Endothelial cell of umbilical vein (primary cell): ENCODE measurements around the gene GRIK3. TPM values are rescaled to one million over a fixed set of nuclear protein-coding genes. Genes with fewer than 3 reads are reported as not detected.

Source experiments
- BruUV-seq: library from RNA; stranded (reverse); fragments of 400-500 nt; replicated peaks from 2 replicates; lab custom pipeline; 2021; lab: Mats Ljungman, UMichigan
- CTCF ChIA-PET: fragments of 300-600, 350-600 bp; sonication (Branson Sonifier 250); formaldehyde crosslinking; loops from one replicate; lab custom pipeline; 2021; ENCODE audit warnings: antibody characterized with exemption, inconsistent platforms; lab: Charles Lee
- POLR2A ChIA-PET: fragments of 300-600, 350-600 bp; sonication (Branson Sonifier 250); formaldehyde crosslinking; loops from one replicate; lab custom pipeline; 2021; ENCODE audit warnings: antibody characterized with exemption, inconsistent platforms; lab: Charles Lee
- DNase-seq: peaks from one replicate; pipeline ENCODE4 v3.0.0-alpha.2; 2011; ENCODE audit warnings: low read depth, low spot score
- FAIRE-seq: peaks from 2 replicates; lab custom pipeline; 2011; peaks lifted over from hg19 to GRCh38; lab: Jason Lieb, UNC
- H2AFZ ChIP-seq: 2 replicates; pipeline ENCODE4 v1.6.0; 2012; ENCODE audit warnings: low read depth, low read length, control low read depth, inconsistent platforms
- H3K27ac ChIP-seq: 2 replicates; pipeline ENCODE4 v1.5.1; 2011; ENCODE audit warnings: low read depth, mild to moderate bottlenecking, control low read depth, low read length, moderate library complexity; ENCODE audit not compliant: insufficient read depth
- H3K27me3 ChIP-seq, 2 experiments: 2 replicates each; pipeline versions ENCODE4 v1.6.0 to v1.6.1; 2011; ENCODE audit warnings: low read length in 2 of 2, mixed read lengths in 1 of 2; ENCODE audit not compliant: control insufficient read depth in 2 of 2, insufficient read depth in 2 of 2
- H3K36me3 ChIP-seq, 2 experiments: 2 replicates in 1 of 2; 3 replicates in 1 of 2; pipeline ENCODE4 v1.5.1; 2011; ENCODE audit warnings: low read length in 2 of 2, mild to moderate bottlenecking in 1 of 2, moderate library complexity in 1 of 2; ENCODE audit not compliant: control insufficient read depth in 2 of 2, insufficient read depth in 2 of 2; ENCODE audit errors: extremely low read depth in 1 of 2
- H3K4me1 ChIP-seq: 3 replicates; pipeline ENCODE4 v1.5.1; 2011; ENCODE audit warnings: mild to moderate bottlenecking, low read length; ENCODE audit not compliant: control insufficient read depth, insufficient read depth; ENCODE audit errors: extremely low read depth
- H3K4me2 ChIP-seq: 2 replicates; pipeline ENCODE4 v1.6.1; 2011; ENCODE audit warnings: low read length, control low read depth, mixed read lengths; ENCODE audit not compliant: insufficient read depth
- H3K4me3 ChIP-seq, 3 experiments: fragments of 200-600 bp in 1 of 3; sonication (generic), shearing (Covaris generic) in 1 of 3; replicated peaks in 1 of 3; 2 replicates each; pipeline ENCODE4 v1.5.1; 2011 to 2016; ENCODE audit warnings: control low read depth in 3 of 3, low read length in 3 of 3, mild to moderate bottlenecking in 2 of 3, inconsistent platforms in 1 of 3, low read depth in 1 of 3, moderate library complexity in 1 of 3; ENCODE audit not compliant: insufficient read depth in 1 of 3
- H3K79me2 ChIP-seq: 2 replicates; pipeline ENCODE4 v1.6.0; 2012; ENCODE audit warnings: low read length, inconsistent platforms; ENCODE audit not compliant: control insufficient read depth, insufficient read depth
- H3K9ac ChIP-seq: replicated peaks from 2 replicates; pipeline ENCODE3; 2011; ENCODE audit warnings: low read length, control low read depth; ENCODE audit not compliant: insufficient read depth; ENCODE audit errors: extremely low read depth
- H3K9me1 ChIP-seq: replicated peaks from 3 replicates; pipeline ENCODE4 v1.6.0; 2011; ENCODE audit warnings: mild to moderate bottlenecking, low read length; ENCODE audit not compliant: control insufficient read depth, insufficient read depth; ENCODE audit errors: extremely low read depth
- H3K9me3 ChIP-seq: replicated peaks from 2 replicates; pipeline ENCODE4 v1.5.1; 2012; ENCODE audit warnings: low read length, inconsistent platforms; ENCODE audit not compliant: control insufficient read depth, insufficient read depth
- H4K20me1 ChIP-seq: replicated peaks from 2 replicates; pipeline ENCODE3; 2011; ENCODE audit warnings: mild to moderate bottlenecking, low read length; ENCODE audit not compliant: control insufficient read depth, insufficient read depth; ENCODE audit errors: extremely low read depth
- EZH2 ChIP-seq: IDR thresholded peaks from 2 replicates; pipeline ENCODE4 v1.6.1; 2012; ENCODE audit warnings: borderline replicate concordance, low read depth, mild to moderate bottlenecking, moderate library complexity, low read length, inconsistent platforms; ENCODE audit not compliant: severe bottlenecking
- FOS ChIP-seq: IDR thresholded peaks from 2 replicates; pipeline ENCODE4 v1.6.1; 2011; ENCODE audit warnings: mild to moderate bottlenecking, low read length, moderate library complexity, borderline replicate concordance; ENCODE audit not compliant: insufficient read depth
- GATA2 ChIP-seq: IDR thresholded peaks from 2 replicates; pipeline ENCODE4 v1.7.0; 2011; ENCODE audit warnings: low read depth, mild to moderate bottlenecking, moderate library complexity, mixed read lengths, low read length; ENCODE audit not compliant: insufficient read length, insufficient read depth
- JUN ChIP-seq: IDR thresholded peaks from 2 replicates; pipeline ENCODE4 v1.6.1; 2011; ENCODE audit warnings: borderline replicate concordance, low read depth; ENCODE audit not compliant: insufficient read length, insufficient read depth
- MYC ChIP-seq: IDR thresholded peaks from one replicate; pipeline ENCODE4 v1.6.1; 2011; ENCODE audit warnings: mild to moderate bottlenecking, low read depth, low read length
- POLR2A ChIP-seq: IDR thresholded peaks from 2 replicates; pipeline ENCODE4 v1.6.1; 2012; ENCODE audit warnings: low read depth, mild to moderate bottlenecking, control low read depth, low read length
- POLR2AphosphoS5 ChIP-seq: IDR thresholded peaks from 2 replicates; pipeline ENCODE4 v1.6.1; 2012; ENCODE audit warnings: low read depth, mild to moderate bottlenecking, control low read depth, low read length, moderate library complexity; ENCODE audit not compliant: insufficient read depth
- dilution Hi-C: fragments of 300-500 bp; cut with MboI; formaldehyde crosslinking; loops from one replicate; pipeline ENCODE4 v1.15.0; 2019; ENCODE audit warnings: low sequenced_read_pairs; ENCODE audit not compliant: extremely low pct_ligation_motif_present
- intact Hi-C: fragments of 100-400 bp; cut with micrococcal nuclease; formaldehyde crosslinking; loops from one replicate; pipeline ENCODE4 v1.10.0; 2022
- polyA plus RNA-seq, 4 experiments: library from polyadenylated mRNA; depleted of rRNA in 3 of 4; stranded (reverse) in 3 of 4; unstranded in 1 of 4; fragments of >200 nt; gene quantifications; 2 replicates each; pipeline versions ENCODE4 v1.2.1 to v1.2.3, GENCODE V29; 2011 to 2012; ENCODE audit warnings: missing spikeins in 1 of 4
- total RNA-seq: library from RNA; stranded (reverse); gene quantifications from 2 replicates; pipeline ENCODE4 v1.2.3, GENCODE V29; 2021
- TF ChIP-seq, protein P1 (sequence below), 2 donors: IDR thresholded peaks; 1 replicate in 1 of 2; 2 replicates in 1 of 2; pipeline ENCODE4 v1.5.1; 2011; ENCODE audit warnings: low read length in 2 of 2, mild to moderate bottlenecking in 2 of 2, moderate library complexity in 2 of 2, control low read depth in 1 of 2, inconsistent platforms in 1 of 2, low read depth in 1 of 2; ENCODE audit not compliant: insufficient read depth in 1 of 2; ENCODE audit errors: extremely low read depth in 1 of 2
- TF ChIP-seq, protein P2 (sequence below): IDR thresholded peaks from 2 replicates; pipeline ENCODE4 v1.6.1; 2011; ENCODE audit not compliant: insufficient read depth, insufficient read length

GRIK3 gene
- total and polyA plus RNA-seq, 2 donors (not counting 3 experiments of a cell fraction or from before 2014, with no cell fraction given) = not detected

DNA sequence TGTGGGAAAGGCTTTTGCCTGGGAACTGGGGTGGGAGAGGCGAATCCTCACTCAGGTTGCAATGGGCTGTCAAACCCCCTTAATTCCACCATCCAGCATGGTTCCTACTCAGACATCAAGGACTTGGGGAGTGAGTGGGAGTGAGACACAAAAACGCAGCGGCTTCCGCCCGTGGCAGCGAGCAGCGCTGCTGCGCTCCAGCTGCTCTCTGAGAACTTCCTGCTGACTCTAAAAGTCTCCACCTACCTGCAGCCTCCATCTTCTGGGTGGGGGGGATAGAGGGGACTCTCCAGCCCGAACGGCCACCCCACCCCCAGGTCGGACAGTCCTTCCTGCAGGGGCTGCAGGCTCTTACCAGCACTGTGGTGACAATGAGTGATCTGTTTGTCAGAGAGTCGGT, 184.4 kb downstream of the GRIK3 start:
- no peaks in the 10 kb centered on the region for H3K9me3 ChIP-seq
- H3K27ac ChIP-seq = no peak overlapping the region
- no peak overlapping the region for H3K4me3 ChIP-seq
- no peak for FAIRE-seq
- no peaks in the 10 kb centered on the region for H3K9me1 ChIP-seq
- H3K27me3 ChIP-seq = no peaks in the 10 kb centered on the region
- POLR2A ChIA-PET = no interaction called here
- dilution Hi-C loops = no loop called here
- no peaks in the 10 kb centered on the region for H3K4me1 ChIP-seq
- CTCF ChIA-PET = no interaction called here
- no peak overlapping the region for H2AFZ ChIP-seq
- no peaks in the 10 kb centered on the region for H3K79me2 ChIP-seq
- intact Hi-C loops = no loop called here
- H3K4me2 ChIP-seq = no peak overlapping the region
- no TSS peak for BruUV-seq
- H3K9ac ChIP-seq = no peak overlapping the region
- DNase-seq = no peak
- H4K20me1 ChIP-seq = no peaks in the 10 kb centered on the region
- no peaks in the 10 kb centered on the region for H3K36me3 ChIP-seq
- TF ChIP-seq, protein P1, sequence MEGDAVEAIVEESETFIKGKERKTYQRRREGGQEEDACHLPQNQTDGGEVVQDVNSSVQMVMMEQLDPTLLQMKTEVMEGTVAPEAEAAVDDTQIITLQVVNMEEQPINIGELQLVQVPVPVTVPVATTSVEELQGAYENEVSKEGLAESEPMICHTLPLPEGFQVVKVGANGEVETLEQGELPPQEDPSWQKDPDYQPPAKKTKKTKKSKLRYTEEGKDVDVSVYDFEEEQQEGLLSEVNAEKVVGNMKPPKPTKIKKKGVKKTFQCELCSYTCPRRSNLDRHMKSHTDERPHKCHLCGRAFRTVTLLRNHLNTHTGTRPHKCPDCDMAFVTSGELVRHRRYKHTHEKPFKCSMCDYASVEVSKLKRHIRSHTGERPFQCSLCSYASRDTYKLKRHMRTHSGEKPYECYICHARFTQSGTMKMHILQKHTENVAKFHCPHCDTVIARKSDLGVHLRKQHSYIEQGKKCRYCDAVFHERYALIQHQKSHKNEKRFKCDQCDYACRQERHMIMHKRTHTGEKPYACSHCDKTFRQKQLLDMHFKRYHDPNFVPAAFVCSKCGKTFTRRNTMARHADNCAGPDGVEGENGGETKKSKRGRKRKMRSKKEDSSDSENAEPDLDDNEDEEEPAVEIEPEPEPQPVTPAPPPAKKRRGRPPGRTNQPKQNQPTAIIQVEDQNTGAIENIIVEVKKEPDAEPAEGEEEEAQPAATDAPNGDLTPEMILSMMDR (IDR thresholded peaks at IDR 0.05; ENCODE audit: extremely low read depth in 1 of 2, insufficient read depth in 1 of 2, low read depth in 1 of 2, low read length in 2 of 2) = no peak
- TF ChIP-seq EZH2 (no peak), POLR2AphosphoS5 (no peak), MYC (no peak)

DNA sequence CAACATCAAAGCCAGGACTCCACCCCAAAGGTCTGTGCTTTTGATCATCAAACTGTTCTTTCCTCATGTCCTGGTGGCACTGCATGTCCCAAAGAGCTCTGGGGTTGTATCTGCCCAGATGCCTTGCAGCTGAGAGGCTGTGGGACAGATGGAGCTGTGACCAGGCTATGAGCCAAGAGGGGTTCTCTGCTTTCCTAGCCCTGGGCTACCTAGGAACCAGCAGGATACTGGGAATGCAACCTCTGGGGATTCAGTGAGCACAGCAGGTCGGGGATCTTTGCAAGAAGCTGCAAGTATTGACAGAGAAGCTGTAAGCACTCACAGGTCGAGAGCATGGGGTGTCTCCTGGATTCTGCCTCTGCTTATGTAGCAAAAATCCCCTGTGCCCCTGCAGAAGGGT, 186.6 kb downstream of the GRIK3 start:
- BruUV-seq = no TSS peak
- H3K4me2 ChIP-seq = no peak overlapping the region
- H3K4me3 ChIP-seq = no peak overlapping the region
- no peak overlapping the region for H2AFZ ChIP-seq
- dilution Hi-C loops = no loop called here
- H3K36me3 ChIP-seq = no peaks in the 10 kb centered on the region
- no peaks in the 10 kb centered on the region for H3K27me3 ChIP-seq
- no peaks in the 10 kb centered on the region for H3K9me1 ChIP-seq
- H4K20me1 ChIP-seq = no peaks in the 10 kb centered on the region
- ChIA-PET POLR2A (no interaction called here), CTCF (interaction anchor here (0.6 to 1.5 kb wide), 2 partner anchors 9 to 16 kb away, joined by 4 to 5 read pairs; no protein-coding TSS in a partner anchor)
- intact Hi-C loops = no loop called here
- H3K9ac ChIP-seq = no peak overlapping the region
- no peaks in the 10 kb centered on the region for H3K9me3 ChIP-seq
- H3K79me2 ChIP-seq = no peaks in the 10 kb centered on the region
- DNase-seq (no peak), FAIRE-seq (no peak)
- no peak for TF ChIP-seq GATA2
- TF ChIP-seq, protein P1 (IDR thresholded peaks at IDR 0.05; ENCODE audit: extremely low read depth in 1 of 2, insufficient read depth in 1 of 2, low read depth in 1 of 2, low read length in 2 of 2) = no peak
- TF ChIP-seq EZH2 = no peak
- TF ChIP-seq POLR2A = no peak
- no peak for TF ChIP-seq FOS
- TF ChIP-seq JUN = no peak
- TF ChIP-seq POLR2AphosphoS5 = no peak
- no peak for TF ChIP-seq MYC
- TF ChIP-seq, protein P2, sequence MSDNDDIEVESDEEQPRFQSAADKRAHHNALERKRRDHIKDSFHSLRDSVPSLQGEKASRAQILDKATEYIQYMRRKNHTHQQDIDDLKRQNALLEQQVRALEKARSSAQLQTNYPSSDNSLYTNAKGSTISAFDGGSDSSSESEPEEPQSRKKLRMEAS = no peak
- no peaks in the 10 kb centered on the region for H3K4me1 ChIP-seq
- no peak overlapping the region for H3K27ac ChIP-seq
